Left renal pelvis (tissue), 4 donors: ENCODE data around the gene FAM236C. TPM values are rescaled to one million over a fixed set of nuclear protein-coding genes. Genes with fewer than 3 reads are reported as not detected.
"Not testable (repeated sequence)": the region's sequence is repeated elsewhere in the genome, so short reads cannot be mapped to it uniquely, and the experiment has no call there.

ENCODE experiments used
- DNase-seq, 4 donors: peaks; one replicate each; pipeline ENCODE4 v3.0.0-alpha.2; 2013; ENCODE audit warnings: low read depth in 4 of 4, low spot score in 3 of 4
- polyA plus RNA-seq, 4 donors: library from polyadenylated mRNA; unstranded; fragments of 120-200 nt; gene quantifications; one replicate each; pipeline ENCODE4 v1.2.1, GENCODE V29; 2013; ENCODE audit not compliant: insufficient read length in 4 of 4

Gene FAM236C
- not detected for polyA plus RNA-seq

- DNase-seq, result not testable (repeated sequence)
Measured at GRCh38 chrX:72912315-72912714, at the start of gene FAM236C. TSS of gene FAM236C (plus strand) at chrX:72912615. CDS start at chrX:72912715, 100 bp downstream.

- not testable (repeated sequence) for DNase-seq
Measured at GRCh38 chrX:72882898-72883297, 29.5 kb upstream of the FAM236C start.

GRCh38 chrX:72889740-72890139, 22.7 kb upstream of the FAM236C start:
- not testable (repeated sequence) for DNase-seq

GRCh38 chrX:72916096-72916495, 3.7 kb downstream of the FAM236C start:
- not testable (repeated sequence) for DNase-seq

GRCh38 chrX:72932283-72932682, 19.9 kb downstream of the FAM236C start:
- not testable (repeated sequence) for DNase-seq

GRCh38 chrX:72936455-72936854, 24.0 kb downstream of the FAM236C start:
- not testable (repeated sequence) for DNase-seq

GRCh38 chrX:72936882-72937455, 24.6 kb downstream of the FAM236C start:
- DNase-seq, result not testable (repeated sequence)

- not testable (repeated sequence) for DNase-seq
Measured at GRCh38 chrX:72937906-72938305, 25.5 kb downstream of the FAM236C start, which contains the start of gene FAM236A. TSS of gene FAM236A (plus strand) at chrX:72938206. CDS start at chrX:72938263, 57 bp downstream.

GRCh38 chrX:72942272-72942671, 29.9 kb downstream of the FAM236C start:
- DNase-seq, result not testable (repeated sequence)

- DNase-seq, result not testable (repeated sequence)
Measured at GRCh38 chrX:72943035-72943818, 30.8 kb downstream of the FAM236C start.

GRCh38 chrX:72943819-72944169, 31.4 kb downstream of the FAM236C start, which contains the start of gene DMRTC1:
TSS of gene DMRTC1 (minus strand) at chrX:72943837. CDS start at chrX:72875694, 68,143 bp downstream.
- not testable (repeated sequence) for DNase-seq

GRCh38 chrX:72959971-72960370, 47.6 kb downstream of the FAM236C start:
- DNase-seq, result not testable (repeated sequence)

Other genes with a start within 250 kb of the FAM236C start
- 1 to 10 TPM; 5.9 to 7.0 (median 6.1) TPM for gene PHKA1, start 198.3 kb upstream of the FAM236C start, polyA plus RNA-seq
- 1 to 10 TPM; 2.8 to 4.7 (median 4.4) TPM for gene DMRTC1B, start 135.7 kb upstream of the FAM236C start, polyA plus RNA-seq
- gene FAM236B, start 130.0 kb upstream of the FAM236C start, polyA plus RNA-seq, result not detected
- not detected for gene FAM236D, start 104.4 kb upstream of the FAM236C start, polyA plus RNA-seq
- under 1 TPM in 3 of 4 donors, not detected in 1; 0.30 to 0.92 (median 0.47) TPM for gene FAM236A, start 25.6 kb downstream of the FAM236C start, polyA plus RNA-seq
- under 1 TPM; 0.17 to 0.70 (median 0.22) TPM for gene DMRTC1, start 31.2 kb downstream of the FAM236C start, polyA plus RNA-seq
- under 1 TPM in 1 of 4 donors, not detected in 3; 0.09 TPM for gene PABPC1L2B, start 90.3 kb downstream of the FAM236C start, polyA plus RNA-seq
- under 1 TPM in 3 of 4 donors, not detected in 1; 0.05 to 0.07 (median 0.06) TPM for gene PABPC1L2A, start 166.9 kb downstream of the FAM236C start, polyA plus RNA-seq